Measurements from ENCODE around the gene TMEM135. TPM values are rescaled to one million over a fixed set of nuclear protein-coding genes. Genes with fewer than 3 reads are reported as not detected.

The TMEM135 gene
- total RNA-seq, 4 donors from 2014 or later = 7.9 to 38.7 (median 18.9) TPM

DNA sequence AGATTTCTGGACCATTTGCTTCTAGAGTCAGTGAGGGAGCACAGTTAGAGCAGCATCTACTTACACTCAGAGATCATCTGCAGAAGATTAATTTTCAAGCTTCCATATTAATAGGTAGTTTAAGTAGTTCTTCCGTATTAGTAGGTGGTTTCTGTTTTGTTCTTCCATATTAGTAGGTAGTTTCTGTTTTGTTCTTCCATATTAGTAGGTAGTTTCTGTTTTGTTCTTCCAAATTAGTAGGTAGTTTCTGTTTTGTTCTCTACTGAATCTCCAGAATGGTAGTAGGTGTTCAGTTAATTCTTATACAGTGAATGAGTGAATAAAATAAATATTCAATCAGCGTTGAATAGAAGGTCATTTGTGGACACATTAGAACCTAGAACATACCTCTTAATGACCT, 175.7 kb downstream of the TMEM135 start:
- intact Hi-C loops (cut with DNase I; ENCODE audit: low total_unique reads) = no loop called here
- ATAC-seq = no peak

DNA sequence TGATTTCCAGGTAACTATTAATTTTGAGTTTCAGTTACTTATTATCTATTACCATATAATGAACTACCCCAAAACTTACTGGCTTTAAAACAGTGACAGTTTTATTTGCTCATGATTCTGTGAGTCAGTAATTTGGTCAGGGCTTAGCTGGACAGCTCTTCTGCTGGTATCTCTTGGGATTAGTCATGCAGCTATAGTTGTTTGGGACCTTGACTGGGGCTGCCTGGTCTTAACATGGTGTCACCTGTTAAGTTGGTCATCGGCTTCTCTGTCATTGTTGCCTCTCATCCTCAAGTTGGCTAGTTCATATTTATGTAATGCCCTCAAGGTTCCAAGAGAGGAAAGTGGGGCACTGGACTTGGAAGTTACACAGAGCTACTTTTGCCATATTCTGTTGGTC, 177.5 kb downstream of the TMEM135 start:
- Histone ChIP-seq H3K27me3 (no peaks in the 10 kb centered on the region), H3K4me1 (peaks cover 0 to 8% of the 10 kb centered on the region in 2 donors), H3K27ac (no peak overlapping the region), H3K36me3 (no peaks in the 10 kb centered on the region), H3K9me3 (no peaks in the 10 kb centered on the region), H3K4me3 (no peak overlapping the region)
- in situ Hi-C loops (cut with MboI; ENCODE audit: low sequenced_read_pairs in 4 of 4) = no loop called here
- peak in 1 of 2 donors; percentile 55 for ATAC-seq
- no peak for TF ChIP-seq POLR2A (IDR thresholded peaks at IDR 0.05)
- TF ChIP-seq, protein P1, sequence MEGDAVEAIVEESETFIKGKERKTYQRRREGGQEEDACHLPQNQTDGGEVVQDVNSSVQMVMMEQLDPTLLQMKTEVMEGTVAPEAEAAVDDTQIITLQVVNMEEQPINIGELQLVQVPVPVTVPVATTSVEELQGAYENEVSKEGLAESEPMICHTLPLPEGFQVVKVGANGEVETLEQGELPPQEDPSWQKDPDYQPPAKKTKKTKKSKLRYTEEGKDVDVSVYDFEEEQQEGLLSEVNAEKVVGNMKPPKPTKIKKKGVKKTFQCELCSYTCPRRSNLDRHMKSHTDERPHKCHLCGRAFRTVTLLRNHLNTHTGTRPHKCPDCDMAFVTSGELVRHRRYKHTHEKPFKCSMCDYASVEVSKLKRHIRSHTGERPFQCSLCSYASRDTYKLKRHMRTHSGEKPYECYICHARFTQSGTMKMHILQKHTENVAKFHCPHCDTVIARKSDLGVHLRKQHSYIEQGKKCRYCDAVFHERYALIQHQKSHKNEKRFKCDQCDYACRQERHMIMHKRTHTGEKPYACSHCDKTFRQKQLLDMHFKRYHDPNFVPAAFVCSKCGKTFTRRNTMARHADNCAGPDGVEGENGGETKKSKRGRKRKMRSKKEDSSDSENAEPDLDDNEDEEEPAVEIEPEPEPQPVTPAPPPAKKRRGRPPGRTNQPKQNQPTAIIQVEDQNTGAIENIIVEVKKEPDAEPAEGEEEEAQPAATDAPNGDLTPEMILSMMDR (IDR thresholded peaks at IDR 0.05 in 4 of 5, conservative IDR thresholded peaks at IDR 0.05 in 1 of 5) = no peak
- intact Hi-C loops (cut with DNase I; ENCODE audit: low total_unique reads) = no loop called here
- no peak for DNase-seq

More for the DNA sequence above, 175.7 kb downstream of the TMEM135 start:
- Histone ChIP-seq H3K4me1 (no peaks in the 10 kb centered on the region), H3K27ac (no peak overlapping the region), H3K36me3 (no peaks in the 10 kb centered on the region), H3K4me3 (no peak overlapping the region), H3K27me3 (no peaks in the 10 kb centered on the region), H3K9me3 (no peaks in the 10 kb centered on the region)
- DNase-seq = no peak
- in situ Hi-C loops (cut with MboI; ENCODE audit: low sequenced_read_pairs in 4 of 4) = no loop called here
- TF ChIP-seq POLR2A (IDR thresholded peaks at IDR 0.05) = no peak

DNA sequence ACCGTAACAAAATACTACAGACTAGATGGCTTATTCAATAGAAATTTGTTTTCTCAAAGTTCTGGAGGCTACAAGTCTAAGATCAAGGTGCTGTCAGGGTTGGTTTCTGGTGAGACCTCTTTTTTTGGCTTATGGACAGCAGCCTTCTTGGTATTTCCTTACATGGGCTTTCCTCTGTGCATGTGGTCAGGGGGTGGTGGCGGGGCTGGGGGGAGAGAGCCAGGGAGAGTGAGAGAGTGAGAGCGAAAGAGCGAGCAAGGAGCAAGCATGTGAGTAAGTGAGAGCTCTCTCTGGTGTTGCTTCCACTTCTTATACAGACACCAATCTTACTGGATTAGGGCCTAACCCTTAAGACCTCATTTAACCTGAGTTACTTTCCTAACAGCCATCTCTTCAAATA, 181.5 kb downstream of the TMEM135 start:
- intact Hi-C loops (cut with DNase I; ENCODE audit: low total_unique reads) = no loop called here
- no peaks in the 10 kb centered on the region for H3K27me3 ChIP-seq
- in situ Hi-C loops (cut with MboI; ENCODE audit: low sequenced_read_pairs in 4 of 4) = no loop called here
- H3K4me3 ChIP-seq = no peak overlapping the region
- H3K4me1 ChIP-seq = peaks cover 0 to 9% of the 10 kb centered on the region in 2 donors
- no peak overlapping the region for H3K27ac ChIP-seq
- H3K9me3 ChIP-seq = no peaks in the 10 kb centered on the region
- H3K36me3 ChIP-seq = no peaks in the 10 kb centered on the region
- ATAC-seq (no peak), DNase-seq (no peak)
- TF ChIP-seq, protein P1 (IDR thresholded peaks at IDR 0.05 in 4 of 5, conservative IDR thresholded peaks at IDR 0.05 in 1 of 5) = no peak
- no peak for TF ChIP-seq POLR2A (IDR thresholded peaks at IDR 0.05)

DNA sequence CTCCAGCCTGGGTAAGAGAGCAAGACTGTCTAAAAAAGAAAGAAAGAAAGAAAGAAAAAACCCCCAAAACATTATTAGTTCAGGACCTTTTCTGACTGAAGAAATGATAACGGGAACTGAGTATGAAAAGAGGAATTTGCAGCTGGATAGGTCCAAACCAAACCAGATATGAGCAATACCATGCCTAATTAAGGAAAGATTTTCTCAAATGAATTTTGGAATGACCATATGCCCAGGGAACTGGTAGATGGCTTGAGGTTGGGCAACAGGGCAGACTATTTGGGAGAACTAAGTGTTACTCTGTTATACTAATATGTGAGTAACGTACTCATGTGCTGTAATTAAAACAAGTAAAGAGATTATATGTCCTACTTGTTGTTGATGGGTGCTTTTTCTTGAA, 186.1 kb downstream of the TMEM135 start:
- DNase-seq (no peak), ATAC-seq (no peak)
- Histone ChIP-seq H3K9me3 (no peaks in the 10 kb centered on the region), H3K27ac (no peak overlapping the region), H3K4me3 (no peak overlapping the region), H3K36me3 (no peaks in the 10 kb centered on the region), H3K27me3 (no peaks in the 10 kb centered on the region), H3K4me1 (peaks cover 0 to 9% of the 10 kb centered on the region in 2 donors)
- TF ChIP-seq, protein P1 (IDR thresholded peaks at IDR 0.05 in 4 of 5, conservative IDR thresholded peaks at IDR 0.05 in 1 of 5) = no peak
- no peak for TF ChIP-seq POLR2A (IDR thresholded peaks at IDR 0.05)
- intact Hi-C loops (cut with DNase I; ENCODE audit: low total_unique reads) = no loop called here
- in situ Hi-C loops (cut with MboI; ENCODE audit: low sequenced_read_pairs in 4 of 4) = no loop called here

DNA sequence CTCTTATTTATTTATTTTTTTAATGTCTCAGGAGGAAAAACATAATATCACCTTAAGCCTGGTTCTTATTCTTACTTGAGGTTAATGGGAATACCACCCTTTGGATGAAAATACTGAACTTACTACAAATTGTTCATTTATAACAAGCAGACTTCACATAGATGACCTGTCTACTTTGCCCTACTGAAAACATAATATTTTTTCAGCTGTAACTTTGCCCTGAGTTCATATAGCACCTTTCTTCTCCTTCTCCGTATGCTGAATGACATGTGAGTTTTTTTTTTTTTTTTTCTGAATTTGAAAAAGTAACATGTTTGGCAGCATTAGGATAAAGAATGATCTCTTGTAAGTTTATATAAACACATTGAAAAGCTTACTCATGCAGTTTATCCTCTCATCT, 186.8 kb downstream of the TMEM135 start:
- no peak for DNase-seq
- H3K4me1 ChIP-seq = peaks cover 0 to 9% of the 10 kb centered on the region in 2 donors
- H3K36me3 ChIP-seq = no peaks in the 10 kb centered on the region
- intact Hi-C loops (cut with DNase I; ENCODE audit: low total_unique reads) = no loop called here
- TF ChIP-seq, protein P1 (IDR thresholded peaks at IDR 0.05 in 4 of 5, conservative IDR thresholded peaks at IDR 0.05 in 1 of 5) = no peak
- no peak for TF ChIP-seq POLR2A (IDR thresholded peaks at IDR 0.05)
- no peak overlapping the region for H3K27ac ChIP-seq
- in situ Hi-C loops (cut with MboI; ENCODE audit: low sequenced_read_pairs in 4 of 4) = no loop called here
- no peaks in the 10 kb centered on the region for H3K9me3 ChIP-seq
- no peaks in the 10 kb centered on the region for H3K27me3 ChIP-seq
- ATAC-seq = no peak
- no peak overlapping the region for H3K4me3 ChIP-seq

All from gastrocnemius medialis (tissue), 4 donors.